ENCODE results near the gene ANKRD30BL.
"Not testable (repeated sequence)": the region's sequence is repeated elsewhere in the genome, so short reads cannot be mapped to it uniquely, and the experiment has no call there.

Gene ANKRD30BL

GRCh38 chr2:132161161-132162124 lies at the start of gene ANKRD30BL:
Gene ANKRD30BL (minus strand): TSS chr2:132161952. CDS start chr2:132161705, 247 bp downstream.
- not testable (repeated sequence) for DNase-seq

- not testable (repeated sequence) for DNase-seq
Observed at GRCh38 chr2:132202866-132203265, 41.1 kb upstream of the ANKRD30BL start.

GRCh38 chr2:132192854-132193253 lies 31.1 kb upstream of the ANKRD30BL start:
- DNase-seq: not testable (repeated sequence)

GRCh38 chr2:132167100-132167499 lies 5.3 kb upstream of the ANKRD30BL start:
- not testable (repeated sequence) for DNase-seq

- DNase-seq: not testable (repeated sequence)
Observed at GRCh38 chr2:132162125-132162660, 441 bp upstream of the ANKRD30BL start.

- DNase-seq: peak; percentile 20
Observed at GRCh38 chr2:132146774-132147173, 15.0 kb downstream of the ANKRD30BL start.
